Measurements from ENCODE around the gene EVI5. TPM values are rescaled to one million over a fixed set of nuclear protein-coding genes. Genes with fewer than 3 reads are reported as not detected.

The EVI5 gene
- total RNA-seq, 1 experiment from 2014 or later, result 11.4 TPM

Other genes with a start within 250 kb of the EVI5 start
- gene RPL5, start 46.9 kb upstream of the EVI5 start, total RNA-seq (2021), result 1,430 to 1,486 TPM (median 1,433 TPM) in 3 replicates
- gene DIPK1A, start 176.4 kb upstream of the EVI5 start, total RNA-seq (2021), result 4.4 to 4.8 TPM (median 4.7 TPM) in 3 replicates